ENCODE measurements around the gene C3orf80. TPM values are rescaled to one million over a fixed set of nuclear protein-coding genes. Genes with fewer than 3 reads are reported as not detected.
"Not testable (repeated sequence)": the region's sequence is repeated elsewhere in the genome, so short reads cannot be mapped to it uniquely, and the experiment has no call there.

Gene C3orf80
- total RNA-seq = 1 to 10 TPM in 4 of 7 donors, under 1 TPM in 3; 0.26 to 2.7 (median 1.4) TPM
- polyA plus RNA-seq = under 1 TPM; 0.07 to 0.35 (median 0.20) TPM
- long read RNA-seq, donor 1 = 0 reads
- long read RNA-seq, donor 2, partial matches to known transcripts = 0 of 2 reads
- long read RNA-seq, donor 2, other reads (novel, unspliced or antisense) = 0 of 2 reads

DNA sequence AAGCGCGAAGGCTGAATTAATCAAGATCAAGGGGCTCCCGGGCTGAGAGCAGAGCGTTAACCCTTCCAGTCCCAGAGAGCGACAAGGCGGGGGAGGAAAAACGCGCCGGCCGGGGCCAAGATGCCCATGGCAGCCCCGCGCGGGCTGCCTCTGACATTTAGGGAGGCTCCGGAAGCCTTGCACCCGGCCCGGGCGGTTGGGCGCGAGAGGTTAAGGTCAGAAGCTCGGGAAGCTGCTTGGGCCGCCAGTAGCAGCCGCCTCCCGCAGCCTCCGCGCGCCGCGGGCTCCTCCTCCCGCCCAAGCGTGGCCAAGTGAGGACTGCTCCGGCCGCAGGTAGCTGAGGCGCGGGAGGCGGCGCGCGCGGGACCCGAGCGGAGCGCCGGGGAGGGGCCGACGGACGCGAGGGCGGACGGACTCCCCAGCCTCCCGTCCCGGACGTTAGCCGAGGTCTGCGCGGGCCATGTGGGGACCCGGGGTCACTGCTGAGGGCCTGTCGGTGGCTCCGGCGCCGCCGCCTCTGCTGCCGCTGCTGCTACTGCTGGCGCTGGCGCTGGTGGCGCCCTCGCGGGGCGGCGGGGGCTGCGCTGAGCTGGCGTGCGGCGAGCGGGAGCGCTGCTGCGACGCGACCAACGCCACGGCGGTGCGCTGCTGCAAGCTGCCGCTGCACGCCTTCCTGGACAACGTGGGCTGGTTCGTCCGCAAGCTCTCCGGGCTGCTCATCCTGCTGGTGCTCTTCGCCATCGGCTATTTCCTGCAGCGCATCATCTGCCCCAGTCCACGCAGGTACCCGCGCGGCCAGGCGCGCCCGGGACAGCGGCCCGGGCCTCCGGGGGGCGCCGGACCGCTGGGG is at the start of gene C3orf80:
Gene C3orf80, plus strand, starts transcription at position 247 of the 850 bp plus-strand sequence. Its CDS starts 214 bp downstream, at position 461.
- Histone ChIP-seq H3K27ac (peak within 1 kb of the TSS in 5 of 8 donors; percentile 27 to 62 (median 53)), H3K27me3 (replicated peaks in 1 of 7) (peaks cover 4 to 73% (median 35%) of the 10 kb centered on the region in 7 donors), H3K36me3 (no peaks in the 10 kb centered on the region), H3K4me3 (peak within 1 kb of the TSS; percentile 44 to 83 (median 53)), H3K4me1 (peaks cover 13 to 37% (median 27%) of the 10 kb centered on the region in 6 donors), H3K9me3 (no peaks in the 10 kb centered on the region)
- peak; percentile 80 for DNase-seq
- 0 to 2% (median 1%) methylated on average over 41 to 104 of the region's 104 CpGs for WGBS, 5 donors
- intact Hi-C loops (cut with DNase I; ENCODE audit: low total_unique reads) = no loop called here
- no peak for TF ChIP-seq POLR2A (IDR thresholded peaks at IDR 0.05)
- peak in 1 of 3 donors; percentile 22 for TF ChIP-seq POLR2AphosphoS5 (IDR thresholded peaks at IDR 0.05)
- TF ChIP-seq, protein P1, sequence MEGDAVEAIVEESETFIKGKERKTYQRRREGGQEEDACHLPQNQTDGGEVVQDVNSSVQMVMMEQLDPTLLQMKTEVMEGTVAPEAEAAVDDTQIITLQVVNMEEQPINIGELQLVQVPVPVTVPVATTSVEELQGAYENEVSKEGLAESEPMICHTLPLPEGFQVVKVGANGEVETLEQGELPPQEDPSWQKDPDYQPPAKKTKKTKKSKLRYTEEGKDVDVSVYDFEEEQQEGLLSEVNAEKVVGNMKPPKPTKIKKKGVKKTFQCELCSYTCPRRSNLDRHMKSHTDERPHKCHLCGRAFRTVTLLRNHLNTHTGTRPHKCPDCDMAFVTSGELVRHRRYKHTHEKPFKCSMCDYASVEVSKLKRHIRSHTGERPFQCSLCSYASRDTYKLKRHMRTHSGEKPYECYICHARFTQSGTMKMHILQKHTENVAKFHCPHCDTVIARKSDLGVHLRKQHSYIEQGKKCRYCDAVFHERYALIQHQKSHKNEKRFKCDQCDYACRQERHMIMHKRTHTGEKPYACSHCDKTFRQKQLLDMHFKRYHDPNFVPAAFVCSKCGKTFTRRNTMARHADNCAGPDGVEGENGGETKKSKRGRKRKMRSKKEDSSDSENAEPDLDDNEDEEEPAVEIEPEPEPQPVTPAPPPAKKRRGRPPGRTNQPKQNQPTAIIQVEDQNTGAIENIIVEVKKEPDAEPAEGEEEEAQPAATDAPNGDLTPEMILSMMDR (IDR thresholded peaks at IDR 0.05 in 8 of 11, conservative IDR thresholded peaks at IDR 0.05 in 3 of 11) = peak in 2 of 11 experiments; percentile 18 to 31

DNA sequence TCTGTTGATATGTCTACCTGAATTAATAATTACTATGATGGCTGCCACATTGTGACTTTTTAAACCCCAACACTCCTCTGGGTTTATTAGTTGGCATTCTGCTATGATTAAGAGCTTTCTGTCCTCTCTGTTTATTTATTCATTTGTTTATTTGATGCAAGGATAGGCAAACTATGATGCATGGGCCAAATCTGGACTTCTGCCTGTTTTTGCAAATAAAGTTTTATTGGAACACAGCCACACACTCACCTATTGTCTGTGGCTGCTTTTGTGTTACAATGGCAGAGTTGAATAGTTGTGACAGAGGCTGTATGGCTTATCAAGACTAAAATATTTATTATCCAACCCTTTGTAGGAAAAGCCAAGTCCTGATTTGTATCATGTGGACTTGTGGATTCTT is 48.3 kb upstream of the C3orf80 start:
- TF ChIP-seq, protein P1 (IDR thresholded peaks at IDR 0.05 in 8 of 11, conservative IDR thresholded peaks at IDR 0.05 in 3 of 11) = no peak
- no peak for TF ChIP-seq POLR2AphosphoS5 (IDR thresholded peaks at IDR 0.05)
- TF ChIP-seq POLR2A (IDR thresholded peaks at IDR 0.05) = no peak
- H3K27me3 ChIP-seq (replicated peaks in 1 of 7) = peaks cover 0 to 13% (median 0%) of the 10 kb centered on the region in 7 donors
- intact Hi-C loops (cut with DNase I; ENCODE audit: low total_unique reads) = no loop called here
- H3K4me3 ChIP-seq = no peak overlapping the region
- peaks cover 0 to 3% (median 0%) of the 10 kb centered on the region in 6 donors for H3K4me1 ChIP-seq
- H3K9me3 ChIP-seq = peaks cover 0 to 5% (median 0%) of the 10 kb centered on the region in 8 donors
- H3K36me3 ChIP-seq = no peaks in the 10 kb centered on the region
- no peak for DNase-seq
- H3K27ac ChIP-seq = no peak overlapping the region

- 94 to 97% (median 96%) methylated on average over 14 to 35 of the region's 35 CpGs for WGBS, 5 donors
- H3K27ac ChIP-seq; H3K36me3 ChIP-seq; H3K4me1 ChIP-seq; intact Hi-C loops (cut with DNase I; ENCODE audit: low total_unique reads); H3K4me3 ChIP-seq; H3K9me3 ChIP-seq; DNase-seq: not testable (repeated sequence)
- peaks cover 0 to 13% (median 0%) of the 10 kb centered on the region in 7 donors for H3K27me3 ChIP-seq (replicated peaks in 1 of 7)
Measured at GRCh38 chr3:160178661-160179060, 46.6 kb upstream of the C3orf80 start.

GRCh38 chr3:160179403-160179802 is 45.8 kb upstream of the C3orf80 start:
- intact Hi-C loops (cut with DNase I; ENCODE audit: low total_unique reads); DNase-seq: not testable (repeated sequence)

GRCh38 chr3:160179906-160180305 is 45.3 kb upstream of the C3orf80 start:
- TF ChIP-seq POLR2AphosphoS5 (IDR thresholded peaks at IDR 0.05) = no peak
- TF ChIP-seq POLR2A (IDR thresholded peaks at IDR 0.05) = no peak
- TF ChIP-seq, protein P1 (IDR thresholded peaks at IDR 0.05 in 8 of 11, conservative IDR thresholded peaks at IDR 0.05 in 3 of 11) = no peak
- Histone ChIP-seq H3K27me3 (replicated peaks in 1 of 7) (peaks cover 0 to 13% (median 0%) of the 10 kb centered on the region in 7 donors), H3K9me3 (peaks cover 0 to 5% (median 0%) of the 10 kb centered on the region in 8 donors), H3K27ac (no peak overlapping the region), H3K36me3 (no peaks in the 10 kb centered on the region), H3K4me3 (no peak overlapping the region), H3K4me1 (peaks cover 0 to 3% (median 0%) of the 10 kb centered on the region in 6 donors)
- intact Hi-C loops (cut with DNase I; ENCODE audit: low total_unique reads) = no loop called here
- DNase-seq = no peak
- WGBS, 5 donors = 84 to 98% (median 87%) methylated on average over 2 of the region's 2 CpGs

More at GRCh38 chr3:160179403-160179802, 45.8 kb upstream of the C3orf80 start:
- 82 to 89% (median 86%) methylated on average over 2 to 4 of the region's 4 CpGs for WGBS, 5 donors
- peaks cover 0 to 13% (median 0%) of the 10 kb centered on the region in 7 donors for H3K27me3 ChIP-seq (replicated peaks in 1 of 7)
- not testable (repeated sequence) for H3K4me1 ChIP-seq, H3K9me3 ChIP-seq, H3K4me3 ChIP-seq, H3K36me3 ChIP-seq, H3K27ac ChIP-seq

Measured in spleen (tissue), 13 donors.